OCI-LY3 (cell line): ENCODE data around the gene DISP3.

Experiments
- CTCF ChIP-seq: fragments of 200-600, 300-600 bp; sonication (generic); IDR thresholded peaks from 2 replicates; pipeline ENCODE4 v1.5.1; 2014; ENCODE audit warnings: antibody characterized with exemption, low read length, low read depth
- EZH2phosphoT487 ChIP-seq: fragments of 200-600 bp; shearing (Covaris generic); IDR thresholded peaks from 2 replicates; pipeline ENCODE4 v1.6.1; 2018; ENCODE audit warnings: antibody characterized with exemption, mixed run types, low read depth

- peak; percentile 42 for TF ChIP-seq CTCF
- no peak for TF ChIP-seq EZH2phosphoT487
Observed at GRCh38 chr1:11478571-11479374, at the start of gene DISP3.
